GM12878 (cell line): Measurements from ENCODE around the gene NSMCE1. TPM values are rescaled to one million over a fixed set of nuclear protein-coding genes. Genes with fewer than 3 reads are reported as not detected.

Source experiments
- ATAC-seq: fragments of 200-7000 bp; cut with Tn5 transposase; 3 replicates; pipeline ENCODE4 v1.9.1; 2020; ENCODE audit warnings: mild to moderate bottlenecking, moderate library complexity
- BruUV-seq: library from RNA; stranded (reverse); fragments of 400-500 nt; replicated peaks from 2 replicates; lab custom pipeline; 2021; lab: Mats Ljungman, UMichigan
- CTCF ChIA-PET: fragments of 300-600 bp; sonication (Branson Sonifier 250); formaldehyde crosslinking; extraction: SDS; loops from one replicate; lab custom pipeline; 2021; ENCODE audit warnings: inconsistent platforms; lab: Yijun Ruan, JAX
- POLR2A ChIA-PET: fragments of 350-600 bp; formaldehyde crosslinking; extraction: SDS; loops from one replicate; lab custom pipeline; 2021; ENCODE audit warnings: inconsistent platforms; lab: Charles Lee
- RAD21 ChIA-PET: fragments of 300-600 bp; sonication (Branson Sonifier 250); formaldehyde crosslinking; loops from one replicate; lab custom pipeline; 2023; ENCODE audit warnings: antibody characterized with exemption; ENCODE audit not compliant: unreplicated experiment; lab: Charles Lee
- SMC1A ChIA-PET: fragments of 300-600 bp; sonication (Branson Sonifier 250); formaldehyde crosslinking; loops from one replicate; lab custom pipeline; 2023; ENCODE audit not compliant: unreplicated experiment, uncharacterized antibody; lab: Charles Lee
- DNase-seq: peaks from one replicate; pipeline ENCODE4 v3.0.0-alpha.2; 2011; ENCODE audit warnings: low read depth, low spot score
- FAIRE-seq: peaks from 3 replicates; lab custom pipeline; 2011; peaks lifted over from hg19 to GRCh38; lab: Jason Lieb, UNC
- H2AFZ ChIP-seq: 2 replicates; pipeline ENCODE4 v1.6.0; 2011; ENCODE audit warnings: low read depth, low read length, control low read depth; ENCODE audit not compliant: control insufficient read depth
- H3K27ac ChIP-seq: 2 replicates; pipeline ENCODE4 v1.5.1; 2011; ENCODE audit warnings: control low read depth; ENCODE audit not compliant: control insufficient read depth, insufficient read depth
- H3K27me3 ChIP-seq, 2 experiments: replicated peaks in 1 of 2; 2 replicates each; pipeline versions ENCODE4 v1.6.0 to v1.6.1; 2011; ENCODE audit warnings: low read length in 1 of 2; ENCODE audit not compliant: control insufficient read depth in 2 of 2, insufficient read depth in 2 of 2
- H3K36me3 ChIP-seq, 2 experiments: 2 replicates each; pipeline ENCODE4 v1.5.1; 2011; ENCODE audit warnings: low read length in 1 of 2; ENCODE audit not compliant: control insufficient read depth in 2 of 2, insufficient read depth in 2 of 2
- H3K4me1 ChIP-seq: 2 replicates; pipeline ENCODE4 v1.6.1; 2011; ENCODE audit warnings: mild to moderate bottlenecking, low read length, moderate library complexity, mixed read lengths; ENCODE audit not compliant: control insufficient read depth, insufficient read depth
- H3K4me2 ChIP-seq: 2 replicates; pipeline ENCODE4 v1.6.0; 2011; ENCODE audit warnings: control low read depth; ENCODE audit not compliant: control insufficient read depth, insufficient read depth
- H3K4me3 ChIP-seq: fragments of 200-600 bp; sonication (generic); 2 replicates; pipeline ENCODE4 v1.5.1; 2016
- H3K79me2 ChIP-seq: 2 replicates; pipeline ENCODE4 v1.6.0; 2011; ENCODE audit warnings: low read length; ENCODE audit not compliant: control insufficient read depth, insufficient read depth
- H3K9ac ChIP-seq: 2 replicates; pipeline ENCODE4 v1.8.0; 2011; ENCODE audit warnings: low read length, control low read depth, mixed read lengths; ENCODE audit not compliant: control insufficient read depth, insufficient read depth
- H3K9me3 ChIP-seq: replicated peaks from 3 replicates; pipeline ENCODE4 v1.5.1; 2011; ENCODE audit warnings: mild to moderate bottlenecking, low read length; ENCODE audit not compliant: control insufficient read depth, insufficient read depth
- H4K20me1 ChIP-seq: 2 replicates; pipeline ENCODE4 v1.6.0; 2011; ENCODE audit not compliant: control insufficient read depth, insufficient read depth
- WGBS: methylation state at CpG from one replicate; pipeline ENCODE4 v1.1.6; 2016; ENCODE audit warnings: low lambda C conversion rate; ENCODE audit not compliant: insufficient replicate concordance, insufficient coverage; ENCODE audit errors: missing lambda C conversion rate; 5-methylcytosine and 5-hydroxymethylcytosine counted together
- in situ Hi-C: fragments of 300-500 bp; cut with MboI; formaldehyde crosslinking; loops from 9 replicates; pipeline ENCODE4 v1.14.3; 2018; ENCODE audit warnings: mixed read lengths
- intact Hi-C: fragments of 100-400 bp; cut with micrococcal nuclease; formaldehyde crosslinking; loops from one replicate; pipeline ENCODE4 v1.14.2; 2022; ENCODE audit not compliant: unreplicated experiment
- polyA plus RNA-seq, 11 experiments: library from polyadenylated mRNA; depleted of rRNA in 4 of 11; unstranded in 6 of 11; stranded (reverse) in 5 of 11; fragments of >200 nt; fragmentation: Nextera tagmentation in 4 of 11; fragmentation: Illumina TruSeq in 1 of 11; extraction: Ambion mirVana in 4 of 11; extraction: Trizol in 1 of 11; gene quantifications; 1 replicate in 1 of 11; 2 replicates in 10 of 11; pipeline versions ENCODE4 v1.2.1 to v1.2.3, GENCODE V29; 2011 to 2016; ENCODE audit warnings: inconsistent platforms in 2 of 11, missing spikeins in 2 of 11, low read depth in 1 of 11
- total RNA-seq, 4 experiments: library from RNA; depleted of rRNA in 3 of 4; stranded (reverse); fragments of >200 nt in 3 of 4; fragmentation: Illumina TruSeq in 1 of 4; extraction: Trizol in 1 of 4; gene quantifications; 2 replicates each; pipeline versions ENCODE4 v1.2.1 to v1.2.3, GENCODE V29; 2013 to 2021
- TF ChIP-seq, protein P1 (sequence below): fragments of 450-650 bp; IDR thresholded peaks from 2 replicates; pipeline ENCODE4 v1.6.1; 2016; ENCODE audit warnings: mild to moderate bottlenecking, moderate library complexity, borderline replicate concordance

NSMCE1 gene
- total and polyA plus RNA-seq, 10 of the 15 experiments (the other 5 are each of a cell fraction or from before 2014, with no cell fraction given) = 54.0 to 214 (median 71.4) TPM

DNA sequence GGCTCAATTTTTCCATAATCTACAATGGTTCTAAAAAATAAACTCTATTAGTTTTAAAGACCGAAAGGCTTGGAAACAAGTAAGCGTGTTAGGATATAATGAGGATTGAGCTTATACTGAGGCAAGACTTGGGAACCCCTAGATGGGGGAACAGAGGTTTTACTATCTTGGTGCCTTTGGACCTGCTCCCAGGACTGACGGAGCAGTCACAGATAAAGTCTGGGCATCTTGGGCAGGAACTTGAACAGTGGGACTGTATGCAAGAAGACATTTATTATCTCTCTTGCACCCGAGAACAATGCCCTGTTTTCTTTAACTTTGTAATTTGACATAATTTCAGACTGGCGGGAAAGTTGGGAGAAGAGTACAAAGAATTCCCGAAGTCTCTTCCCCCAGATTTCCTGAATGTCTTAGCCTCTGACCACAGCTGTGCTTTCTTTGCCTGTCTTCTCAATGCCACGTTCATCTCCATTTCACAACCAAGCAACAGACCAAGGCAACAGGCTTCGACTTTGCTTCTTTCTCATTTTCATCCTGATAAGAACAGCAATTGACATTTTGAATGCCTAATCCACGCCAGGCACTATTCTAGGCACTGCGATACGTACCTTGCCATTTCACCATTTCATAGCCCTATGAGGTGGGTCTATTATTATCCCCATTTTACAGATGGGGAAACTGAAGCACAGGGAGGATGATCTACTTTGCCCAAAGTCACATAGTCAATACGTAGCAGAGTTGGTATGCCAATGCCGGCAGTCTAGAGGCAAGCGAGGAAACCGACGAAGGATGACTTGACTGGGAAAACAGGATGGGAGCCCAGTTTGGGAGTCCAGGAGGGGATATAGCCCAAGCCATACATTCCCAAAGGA, 42.2 kb upstream of the NSMCE1 start:
- H3K79me2 ChIP-seq = peaks cover 21% of the 10 kb centered on the region
- BruUV-seq = no TSS peak
- FAIRE-seq (no peak), ATAC-seq (no peak), DNase-seq (no peak)
- H3K27me3 ChIP-seq = 0 out of 4 replicates have a peak, but pooled peaks cover 0 to 2% of the 10 kb centered on the region in 2 experiments
- CTCF ChIA-PET = interaction anchor here (0.8 to 1.1 kb wide), 2 partner anchors 9 to 31 kb away, joined by 3 read pairs; no protein-coding TSS in a partner anchor
- H3K27ac ChIP-seq = no peak overlapping the region
- intact Hi-C loops = no loop called here
- no peaks in the 10 kb centered on the region for H3K36me3 ChIP-seq
- no peak overlapping the region for H2AFZ ChIP-seq
- H3K4me1 ChIP-seq = peaks cover 9% of the 10 kb centered on the region; the same call in 1 of the 2 replicates
- no peak overlapping the region for H3K4me3 ChIP-seq
- WGBS = 76% methylated on average over 16 of the region's 16 CpGs
- in situ Hi-C loops = no loop called here
- peaks cover 5% of the 10 kb centered on the region; the same call in 1 of the 2 replicates for H4K20me1 ChIP-seq
- TF ChIP-seq, protein P1, sequence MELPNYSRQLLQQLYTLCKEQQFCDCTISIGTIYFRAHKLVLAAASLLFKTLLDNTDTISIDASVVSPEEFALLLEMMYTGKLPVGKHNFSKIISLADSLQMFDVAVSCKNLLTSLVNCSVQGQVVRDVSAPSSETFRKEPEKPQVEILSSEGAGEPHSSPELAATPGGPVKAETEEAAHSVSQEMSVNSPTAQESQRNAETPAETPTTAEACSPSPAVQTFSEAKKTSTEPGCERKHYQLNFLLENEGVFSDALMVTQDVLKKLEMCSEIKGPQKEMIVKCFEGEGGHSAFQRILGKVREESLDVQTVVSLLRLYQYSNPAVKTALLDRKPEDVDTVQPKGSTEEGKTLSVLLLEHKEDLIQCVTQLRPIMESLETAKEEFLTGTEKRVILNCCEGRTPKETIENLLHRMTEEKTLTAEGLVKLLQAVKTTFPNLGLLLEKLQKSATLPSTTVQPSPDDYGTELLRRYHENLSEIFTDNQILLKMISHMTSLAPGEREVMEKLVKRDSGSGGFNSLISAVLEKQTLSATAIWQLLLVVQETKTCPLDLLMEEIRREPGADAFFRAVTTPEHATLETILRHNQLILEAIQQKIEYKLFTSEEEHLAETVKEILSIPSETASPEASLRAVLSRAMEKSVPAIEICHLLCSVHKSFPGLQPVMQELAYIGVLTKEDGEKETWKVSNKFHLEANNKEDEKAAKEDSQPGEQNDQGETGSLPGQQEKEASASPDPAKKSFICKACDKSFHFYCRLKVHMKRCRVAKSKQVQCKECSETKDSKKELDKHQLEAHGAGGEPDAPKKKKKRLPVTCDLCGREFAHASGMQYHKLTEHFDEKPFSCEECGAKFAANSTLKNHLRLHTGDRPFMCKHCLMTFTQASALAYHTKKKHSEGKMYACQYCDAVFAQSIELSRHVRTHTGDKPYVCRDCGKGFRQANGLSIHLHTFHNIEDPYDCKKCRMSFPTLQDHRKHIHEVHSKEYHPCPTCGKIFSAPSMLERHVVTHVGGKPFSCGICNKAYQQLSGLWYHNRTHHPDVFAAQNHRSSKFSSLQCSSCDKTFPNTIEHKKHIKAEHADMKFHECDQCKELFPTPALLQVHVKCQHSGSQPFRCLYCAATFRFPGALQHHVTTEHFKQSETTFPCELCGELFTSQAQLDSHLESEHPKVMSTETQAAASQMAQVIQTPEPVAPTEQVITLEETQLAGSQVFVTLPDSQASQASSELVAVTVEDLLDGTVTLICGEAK = no peak
- no peak overlapping the region for H3K9ac ChIP-seq
- H3K4me2 ChIP-seq = no peak overlapping the region
- POLR2A ChIA-PET = interaction anchor here (0.5 to 1.8 kb wide), 4 partner anchors 19 to 107 kb away, joined by 3 to 5 read pairs (median 3); partner anchors contain the start of gene KDM8
- SMC1A ChIA-PET = interaction anchor here (0.8 to 1.4 kb wide), 6 partner anchors 8 to 56 kb away, joined by 3 to 6 read pairs (median 4); no protein-coding TSS in a partner anchor
- RAD21 ChIA-PET = no interaction called here
- peaks cover 5% of the 10 kb centered on the region for H3K9me3 ChIP-seq
